Mucosa of gallbladder (tissue), 1 donor: Measurements from ENCODE around the gene NXT1. TPM values are rescaled to one million over a fixed set of nuclear protein-coding genes. Genes with fewer than 3 reads are reported as not detected.
A peak's percentile ranks its signal among the peaks of the same experiment; 100 is the strongest.
"Not testable (repeated sequence)": the region's sequence is repeated elsewhere in the genome, so short reads cannot be mapped to it uniquely, and the experiment has no call there.

Experiments used
- DNase-seq: peaks from one replicate; pipeline ENCODE4 v3.0.0-alpha.2; 2020; ENCODE audit warnings: low spot score
- total RNA-seq: library from RNA; stranded (reverse); gene quantifications from one replicate; pipeline ENCODE4 v1.2.1, GENCODE V29; 2021
- donor health status: DM: no; HTN: no; CAD: no.

The NXT1 gene
- total RNA-seq, result 10.5 TPM

- peak; percentile 97 for DNase-seq
Measured at GRCh38 chr20:23350196-23350903, at the start of gene NXT1. Gene NXT1 (plus strand): TSS chr20:23350791. CDS start chr20:23354042, 3,251 bp downstream.

GRCh38 chr20:23301436-23302050 is 49.0 kb upstream of the NXT1 start:
- DNase-seq, result no peak

- DNase-seq, result no peak
Measured at GRCh38 chr20:23302386-23302785, 48.2 kb upstream of the NXT1 start.

- no peak for DNase-seq
Measured at GRCh38 chr20:23302801-23303200, 47.8 kb upstream of the NXT1 start.

GRCh38 chr20:23303325-23304102 is 47.1 kb upstream of the NXT1 start:
- DNase-seq, result no peak

- DNase-seq, result no peak
Measured at GRCh38 chr20:23304616-23305015, 46.0 kb upstream of the NXT1 start.

GRCh38 chr20:23305098-23305497 is 45.5 kb upstream of the NXT1 start:
- DNase-seq, result no peak

- DNase-seq, result not testable (repeated sequence)
Measured at GRCh38 chr20:23307393-23307792, 43.2 kb upstream of the NXT1 start.

- DNase-seq, result no peak
Measured at GRCh38 chr20:23308024-23308423, 42.6 kb upstream of the NXT1 start.

- no peak for DNase-seq
Measured at GRCh38 chr20:23308908-23309307, 41.7 kb upstream of the NXT1 start.

- no peak for DNase-seq
Measured at GRCh38 chr20:23309781-23310180, 40.8 kb upstream of the NXT1 start.

GRCh38 chr20:23311947-23312506 is 38.6 kb upstream of the NXT1 start:
- no peak for DNase-seq

GRCh38 chr20:23313271-23313670 is 37.3 kb upstream of the NXT1 start:
- DNase-seq, result no peak

- no peak for DNase-seq
Measured at GRCh38 chr20:23314699-23315098, 35.9 kb upstream of the NXT1 start.

GRCh38 chr20:23315099-23315498 is 35.5 kb upstream of the NXT1 start:
- peak; percentile 12 for DNase-seq

GRCh38 chr20:23316626-23317025 is 34.0 kb upstream of the NXT1 start:
- DNase-seq, result no peak

GRCh38 chr20:23317081-23317480 is 33.5 kb upstream of the NXT1 start:
- no peak for DNase-seq

GRCh38 chr20:23318347-23318746 is 32.2 kb upstream of the NXT1 start:
- no peak for DNase-seq

- no peak for DNase-seq
Measured at GRCh38 chr20:23320317-23320716, 30.3 kb upstream of the NXT1 start.

GRCh38 chr20:23325107-23325506 is 25.5 kb upstream of the NXT1 start:
- no peak for DNase-seq

GRCh38 chr20:23326774-23327173 is 23.8 kb upstream of the NXT1 start:
- no peak for DNase-seq

GRCh38 chr20:23327617-23328333 is 22.8 kb upstream of the NXT1 start:
- DNase-seq, result no peak
